VCaP (cell line): ENCODE data around the gene AHCYL2.
"Not testable (repeated sequence)": the region's sequence is repeated elsewhere in the genome, so short reads cannot be mapped to it uniquely, and the experiment has no call there.

ENCODE experiments used
- H3K27ac ChIP-seq: fragments of 450-650 bp; 2 replicates; pipeline ENCODE4 v1.5.1; 2017
- TF ChIP-seq, protein P1 (sequence below): fragments of 450-650 bp; conservative IDR thresholded peaks from 2 replicates; pipeline ENCODE4 v1.5.1; 2017; ENCODE audit warnings: mild to moderate bottlenecking, moderate library complexity

AHCYL2 gene

DNA sequence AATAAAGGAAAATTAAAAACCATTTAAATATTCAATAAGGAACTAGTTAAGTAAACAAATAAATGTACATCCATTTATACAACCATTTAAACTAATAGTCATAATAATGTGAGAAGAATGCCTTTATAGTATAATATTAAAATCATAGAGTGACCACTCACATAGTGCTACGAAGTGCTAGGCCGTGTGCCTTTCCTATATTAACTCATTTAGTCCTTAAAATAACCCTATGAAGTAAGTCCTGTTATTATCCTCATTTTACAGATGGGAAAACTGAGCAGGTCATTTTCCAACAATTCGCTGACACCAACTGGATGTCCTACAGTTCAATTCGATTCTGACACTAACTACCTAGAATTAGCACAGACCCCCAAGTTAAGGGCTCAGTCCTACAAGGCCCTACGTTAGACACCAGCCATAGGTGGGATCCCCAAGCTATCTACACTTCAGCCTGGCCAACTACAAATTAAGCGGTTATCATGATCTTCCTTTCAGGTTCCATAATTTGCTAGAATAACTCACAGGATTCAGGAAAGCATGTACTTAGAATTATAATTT, 213.5 kb downstream of the AHCYL2 start:
- H3K27ac ChIP-seq = no peak overlapping the region
- TF ChIP-seq, protein P1, sequence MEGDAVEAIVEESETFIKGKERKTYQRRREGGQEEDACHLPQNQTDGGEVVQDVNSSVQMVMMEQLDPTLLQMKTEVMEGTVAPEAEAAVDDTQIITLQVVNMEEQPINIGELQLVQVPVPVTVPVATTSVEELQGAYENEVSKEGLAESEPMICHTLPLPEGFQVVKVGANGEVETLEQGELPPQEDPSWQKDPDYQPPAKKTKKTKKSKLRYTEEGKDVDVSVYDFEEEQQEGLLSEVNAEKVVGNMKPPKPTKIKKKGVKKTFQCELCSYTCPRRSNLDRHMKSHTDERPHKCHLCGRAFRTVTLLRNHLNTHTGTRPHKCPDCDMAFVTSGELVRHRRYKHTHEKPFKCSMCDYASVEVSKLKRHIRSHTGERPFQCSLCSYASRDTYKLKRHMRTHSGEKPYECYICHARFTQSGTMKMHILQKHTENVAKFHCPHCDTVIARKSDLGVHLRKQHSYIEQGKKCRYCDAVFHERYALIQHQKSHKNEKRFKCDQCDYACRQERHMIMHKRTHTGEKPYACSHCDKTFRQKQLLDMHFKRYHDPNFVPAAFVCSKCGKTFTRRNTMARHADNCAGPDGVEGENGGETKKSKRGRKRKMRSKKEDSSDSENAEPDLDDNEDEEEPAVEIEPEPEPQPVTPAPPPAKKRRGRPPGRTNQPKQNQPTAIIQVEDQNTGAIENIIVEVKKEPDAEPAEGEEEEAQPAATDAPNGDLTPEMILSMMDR = no peak

- no peak overlapping the region for H3K27ac ChIP-seq
- TF ChIP-seq, protein P1 = no peak
Observed at GRCh38 chr7:129438839-129439651, 214.2 kb downstream of the AHCYL2 start.

DNA sequence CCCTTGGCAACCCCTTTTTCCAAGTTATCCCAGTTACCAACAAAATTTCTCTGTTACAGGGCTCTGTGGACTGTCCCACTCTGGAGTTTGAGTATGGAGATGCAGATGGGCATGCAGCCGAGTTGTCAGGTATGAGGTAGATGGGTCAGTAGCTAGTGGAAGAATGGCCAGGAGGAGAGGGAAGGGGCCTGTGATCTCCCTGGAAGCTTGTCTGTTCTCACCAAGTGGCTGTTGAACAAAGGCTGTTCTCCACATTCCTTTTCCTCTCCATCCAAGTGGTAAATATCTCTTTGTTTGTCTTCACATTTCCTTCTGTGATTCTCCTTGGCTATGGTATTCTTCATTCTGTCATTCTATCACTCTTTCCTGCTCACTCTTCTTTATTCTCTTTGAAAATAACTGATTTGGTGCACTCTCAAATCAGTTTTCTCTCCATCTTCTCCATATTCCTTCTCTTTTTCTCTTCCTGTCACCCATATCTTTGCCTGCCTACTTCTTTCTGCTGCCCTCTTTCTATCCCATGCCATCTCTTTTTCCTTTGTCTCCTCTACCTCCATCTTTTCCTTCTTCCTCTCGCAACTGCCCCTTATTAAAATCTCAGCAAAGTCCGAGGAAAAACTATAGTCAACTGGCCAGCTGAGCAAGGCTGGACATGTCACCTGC, 215.3 kb downstream of the AHCYL2 start:
- no peak overlapping the region for H3K27ac ChIP-seq
- TF ChIP-seq, protein P1 = no peak

DNA sequence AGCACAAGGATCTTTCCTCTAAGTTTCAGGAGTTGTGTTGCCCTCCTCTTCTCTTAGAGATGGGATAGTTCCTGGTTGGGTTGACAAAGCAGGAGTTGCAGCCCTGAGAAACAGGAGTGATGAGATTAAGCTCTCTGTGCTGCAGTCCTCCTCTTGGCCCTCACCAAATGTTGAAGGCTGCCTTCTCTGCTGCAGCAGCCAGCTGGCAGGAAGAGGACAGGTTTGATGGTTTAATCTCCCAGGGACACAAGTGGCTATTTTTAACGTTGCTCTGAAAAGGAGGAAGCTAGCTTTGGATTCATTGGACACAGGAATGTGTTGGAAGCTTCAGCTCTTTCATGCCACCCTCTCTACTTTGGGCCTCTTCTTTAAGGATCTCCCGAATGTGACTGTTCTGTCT, 218.8 kb downstream of the AHCYL2 start:
- TF ChIP-seq, protein P1 = no peak
- no peak overlapping the region for H3K27ac ChIP-seq

- not testable (repeated sequence) for H3K27ac ChIP-seq
Observed at GRCh38 chr7:129444776-129445175, 219.9 kb downstream of the AHCYL2 start.

- H3K27ac ChIP-seq = not testable (repeated sequence)
Observed at GRCh38 chr7:129446925-129447324, 222.1 kb downstream of the AHCYL2 start.

GRCh38 chr7:129447445-129447844, 222.6 kb downstream of the AHCYL2 start:
- H3K27ac ChIP-seq = not testable (repeated sequence)

DNA sequence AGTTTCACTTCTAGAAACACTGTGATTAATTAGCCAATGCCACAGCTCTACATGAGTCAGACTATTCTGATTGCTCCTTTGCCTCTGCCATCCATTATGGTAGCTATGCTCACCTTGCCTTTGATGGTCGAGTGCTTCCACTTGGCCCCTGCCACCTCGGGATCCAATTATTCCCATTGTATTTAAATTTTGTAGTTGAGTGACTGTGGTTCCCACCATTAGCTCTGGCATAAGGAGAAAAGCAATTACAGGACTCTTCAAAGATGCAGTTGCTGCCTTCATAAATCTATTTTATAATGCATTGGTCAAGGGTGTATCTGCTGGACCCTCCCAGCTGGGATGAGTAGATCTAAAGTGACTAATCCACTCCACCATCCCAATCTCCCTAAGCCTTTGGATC, 223.8 kb downstream of the AHCYL2 start:
- not testable (repeated sequence) for H3K27ac ChIP-seq

DNA sequence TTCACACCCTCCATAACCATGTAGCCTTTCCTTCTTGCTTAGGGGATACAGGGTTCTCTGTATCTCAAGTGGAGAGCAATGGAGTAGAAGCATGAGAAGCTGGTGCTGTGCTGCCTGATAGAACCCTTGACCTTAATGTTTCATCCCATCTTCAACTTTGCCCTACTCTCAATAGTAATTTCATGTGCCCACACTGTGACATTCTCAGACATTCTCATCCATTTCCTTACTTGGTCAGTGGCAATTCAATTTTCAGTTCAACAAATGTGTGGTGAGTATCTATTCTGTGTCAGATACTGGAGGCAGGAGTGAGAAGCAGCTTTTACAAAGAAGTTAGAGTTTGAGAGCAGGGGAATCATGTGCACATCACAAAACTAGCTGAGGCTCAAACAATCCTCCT, 225.5 kb downstream of the AHCYL2 start:
- H3K27ac ChIP-seq = no peak overlapping the region
- TF ChIP-seq, protein P1 = no peak
